SW 1271 (cell line): ENCODE data around the gene CARF.
A peak's percentile ranks its signal among the peaks of the same experiment; 100 is the strongest.
"Not testable (repeated sequence)": the region's sequence is repeated elsewhere in the genome, so short reads cannot be mapped to it uniquely, and the experiment has no call there.

Source experiments
- DNase-seq, 2 experiments: peaks; one replicate each; lab custom pipeline; 2025; lab: John Stamatoyannopoulos, UW

CARF gene

GRCh38 chr2:202911512-202912341 is at the start of gene CARF, which contains the start of gene WDR12:
TSS of gene CARF (plus strand) at chr2:202912275. CDS start at chr2:202941903, 29,628 bp downstream.
TSS of gene WDR12 (minus strand) at chr2:202911673. CDS start at chr2:202911476, 197 bp downstream.
- peak; percentile 67 to 96 for DNase-seq

- DNase-seq, result peak; percentile 51 to 79
Measured at GRCh38 chr2:202870431-202871299, 41.4 kb upstream of the CARF start.

GRCh38 chr2:202871300-202872141 is 40.6 kb upstream of the CARF start, which contains the start of gene ICA1L:
TSS of gene ICA1L (minus strand) at chr2:202871766. CDS start at chr2:202829009, 42,757 bp downstream.
- peak in 1 of 2 experiments; percentile 52 for DNase-seq

- DNase-seq, result no peak
Measured at GRCh38 chr2:202877699-202878098, 34.4 kb upstream of the CARF start.

- DNase-seq, result no peak
Measured at GRCh38 chr2:202881570-202881969, 30.5 kb upstream of the CARF start.

GRCh38 chr2:202883987-202884675 is 27.9 kb upstream of the CARF start:
- no peak for DNase-seq

GRCh38 chr2:202885190-202885589 is 26.9 kb upstream of the CARF start:
- no peak for DNase-seq

GRCh38 chr2:202905507-202905906 is 6.6 kb upstream of the CARF start:
- DNase-seq, result not testable (repeated sequence)

- no peak for DNase-seq
Measured at GRCh38 chr2:202908186-202908585, 3.9 kb upstream of the CARF start.

- DNase-seq, result no peak
Measured at GRCh38 chr2:202909394-202910192, 2.5 kb upstream of the CARF start.

GRCh38 chr2:202910250-202910649 is 1.8 kb upstream of the CARF start:
- not testable (repeated sequence) for DNase-seq

- DNase-seq, result no peak
Measured at GRCh38 chr2:202910698-202911097, 1.4 kb upstream of the CARF start.

GRCh38 chr2:202911203-202911511 is 918 bp upstream of the CARF start:
- DNase-seq, result no peak

GRCh38 chr2:202912342-202913201 is 497 bp downstream of the CARF start:
- not testable (repeated sequence) for DNase-seq

GRCh38 chr2:202918860-202919259 is 6.8 kb downstream of the CARF start:
- no peak for DNase-seq

- no peak for DNase-seq
Measured at GRCh38 chr2:202932425-202933138, 20.5 kb downstream of the CARF start.

- no peak for DNase-seq
Measured at GRCh38 chr2:202933139-202933510, 21.1 kb downstream of the CARF start.

- DNase-seq, result no peak
Measured at GRCh38 chr2:202933958-202934357, 21.9 kb downstream of the CARF start.

- no peak for DNase-seq
Measured at GRCh38 chr2:202934456-202934855, 22.4 kb downstream of the CARF start.
